ENCODE results near the gene SHROOM2. TPM values are rescaled to one million over a fixed set of nuclear protein-coding genes. Genes with fewer than 3 reads are reported as not detected.

SHROOM2 gene
- total and polyA plus RNA-seq, 2 donors (not counting 1 experiment from before 2014, with no cell fraction given): under 0.01 to 6.3 TPM

DNA sequence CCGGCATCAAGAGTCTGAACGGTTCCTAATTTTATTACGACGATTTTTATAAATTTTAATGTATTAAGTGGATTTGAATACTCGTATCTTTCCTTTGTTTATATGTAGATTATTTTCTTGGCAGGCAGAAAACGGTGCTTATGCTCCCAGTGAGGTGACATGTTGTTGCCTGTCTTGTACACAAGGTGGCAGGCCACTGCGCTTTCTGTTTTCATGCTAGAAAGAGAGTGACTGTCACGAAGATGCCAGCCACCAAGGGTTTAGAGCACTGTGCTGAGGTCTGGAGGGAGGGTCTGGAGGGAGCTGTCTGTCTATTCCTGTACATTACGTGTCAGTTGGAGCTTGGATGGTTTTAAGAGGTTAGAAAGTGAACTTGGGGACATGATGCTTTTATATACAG, 87.7 kb downstream of the SHROOM2 start:
- Histone ChIP-seq H3K4me3 (replicated peaks in 1 of 4; ENCODE audit: control extremely low read depth in 1 of 4, insufficient read depth in 1 of 4, low read depth in 3 of 4, low read length in 4 of 4) (no peak overlapping the region), H3K4me2 (ENCODE audit: extremely low read depth, insufficient read depth, low read length) (no peak overlapping the region), H3K4me1 (ENCODE audit: control insufficient read depth, extremely low read depth, insufficient read depth, low read length) (no peaks in the 10 kb centered on the region), H3K36me3 (ENCODE audit: control insufficient read depth, insufficient read depth, low read length) (no peaks in the 10 kb centered on the region), H3K27me3 (ENCODE audit: control insufficient read depth, insufficient read depth, low read length) (no peaks in the 10 kb centered on the region), H3K27ac (ENCODE audit: insufficient read depth, low read length) (no peak overlapping the region), H3K79me2 (ENCODE audit: control insufficient read depth, insufficient read depth, low read length) (no peaks in the 10 kb centered on the region), H3K9me3 (ENCODE audit: control insufficient read depth, insufficient read depth, low read depth, low read length) (no peaks in the 10 kb centered on the region), H2AFZ (ENCODE audit: low read length) (no peak overlapping the region), H3K9ac (ENCODE audit: insufficient read depth, low read length) (no peak overlapping the region), H4K20me1 (ENCODE audit: control insufficient read depth, extremely low read depth, insufficient read depth, low read length) (no peaks in the 10 kb centered on the region)
- peak in 1 of 2 donors; percentile 47 for DNase-seq (ENCODE audit: low read depth in 2 of 2)
- TF ChIP-seq, protein P1, sequence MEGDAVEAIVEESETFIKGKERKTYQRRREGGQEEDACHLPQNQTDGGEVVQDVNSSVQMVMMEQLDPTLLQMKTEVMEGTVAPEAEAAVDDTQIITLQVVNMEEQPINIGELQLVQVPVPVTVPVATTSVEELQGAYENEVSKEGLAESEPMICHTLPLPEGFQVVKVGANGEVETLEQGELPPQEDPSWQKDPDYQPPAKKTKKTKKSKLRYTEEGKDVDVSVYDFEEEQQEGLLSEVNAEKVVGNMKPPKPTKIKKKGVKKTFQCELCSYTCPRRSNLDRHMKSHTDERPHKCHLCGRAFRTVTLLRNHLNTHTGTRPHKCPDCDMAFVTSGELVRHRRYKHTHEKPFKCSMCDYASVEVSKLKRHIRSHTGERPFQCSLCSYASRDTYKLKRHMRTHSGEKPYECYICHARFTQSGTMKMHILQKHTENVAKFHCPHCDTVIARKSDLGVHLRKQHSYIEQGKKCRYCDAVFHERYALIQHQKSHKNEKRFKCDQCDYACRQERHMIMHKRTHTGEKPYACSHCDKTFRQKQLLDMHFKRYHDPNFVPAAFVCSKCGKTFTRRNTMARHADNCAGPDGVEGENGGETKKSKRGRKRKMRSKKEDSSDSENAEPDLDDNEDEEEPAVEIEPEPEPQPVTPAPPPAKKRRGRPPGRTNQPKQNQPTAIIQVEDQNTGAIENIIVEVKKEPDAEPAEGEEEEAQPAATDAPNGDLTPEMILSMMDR (conservative IDR thresholded peaks at IDR 0.05 in 1 of 2, IDR thresholded peaks at IDR 0.05 in 1 of 2; ENCODE audit: low read depth in 1 of 2, low read length in 2 of 2): peak; percentile 43 to 58
- TF ChIP-seq EZH2 (IDR thresholded peaks at IDR 0.05; ENCODE audit: low read length, missing control alignments): no peak

DNA sequence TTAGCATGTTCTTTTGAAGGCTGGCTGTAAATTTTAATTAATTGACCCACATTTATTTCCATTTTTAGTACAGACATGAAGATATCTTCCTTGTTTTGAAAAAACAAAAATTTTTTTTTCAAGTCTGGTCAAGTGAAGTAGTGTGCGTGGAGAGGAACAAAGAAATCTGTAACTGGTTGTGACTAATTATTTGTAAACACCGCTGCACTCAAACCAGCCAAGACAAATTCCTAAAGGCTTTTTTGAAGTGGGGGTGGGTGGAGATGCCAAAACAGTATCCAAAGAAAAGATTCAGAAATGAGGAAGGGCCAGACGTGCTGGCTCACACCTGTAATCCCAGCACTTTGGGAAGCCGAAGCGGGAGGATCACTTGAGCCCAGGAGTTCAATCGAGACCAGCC, 88.3 kb downstream of the SHROOM2 start:
- Histone ChIP-seq H3K27ac (ENCODE audit: insufficient read depth, low read length) (no peak overlapping the region), H3K9me3 (ENCODE audit: control insufficient read depth, insufficient read depth, low read depth, low read length) (no peaks in the 10 kb centered on the region)
- peak in 1 of 2 donors; percentile 36 for DNase-seq (ENCODE audit: low read depth in 2 of 2)

DNA sequence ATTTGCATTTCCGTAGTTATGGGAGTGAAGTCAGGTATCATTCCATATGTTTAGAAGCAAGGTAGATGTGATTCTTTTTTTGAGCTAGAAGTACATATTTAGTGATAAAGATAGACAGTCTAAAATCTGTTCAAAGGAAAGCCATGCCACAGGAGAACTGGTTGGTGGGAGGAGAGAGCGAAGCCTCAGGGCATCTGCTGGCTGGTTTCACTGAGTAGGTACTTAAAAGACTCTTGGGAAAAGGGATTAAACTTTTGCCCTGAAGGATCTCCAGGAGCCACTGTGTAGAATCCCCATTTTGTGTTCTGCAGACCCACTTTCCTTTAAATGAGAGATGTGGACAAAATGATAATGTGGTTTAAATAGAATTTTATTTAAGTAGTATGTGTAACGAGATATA, 89.6 kb downstream of the SHROOM2 start:
- H3K27me3 ChIP-seq (ENCODE audit: control insufficient read depth, insufficient read depth, low read length): no peaks in the 10 kb centered on the region
- no peak overlapping the region for H3K4me3 ChIP-seq (replicated peaks in 1 of 4; ENCODE audit: control extremely low read depth in 1 of 4, insufficient read depth in 1 of 4, low read depth in 3 of 4, low read length in 4 of 4)
- no peaks in the 10 kb centered on the region for H3K9me3 ChIP-seq (ENCODE audit: control insufficient read depth, insufficient read depth, low read depth, low read length)
- H3K9ac ChIP-seq (ENCODE audit: insufficient read depth, low read length): no peak overlapping the region
- no peak overlapping the region for H3K4me2 ChIP-seq (ENCODE audit: extremely low read depth, insufficient read depth, low read length)
- H3K79me2 ChIP-seq (ENCODE audit: control insufficient read depth, insufficient read depth, low read length): no peaks in the 10 kb centered on the region
- H3K4me1 ChIP-seq (ENCODE audit: control insufficient read depth, extremely low read depth, insufficient read depth, low read length): no peaks in the 10 kb centered on the region
- no peaks in the 10 kb centered on the region for H3K36me3 ChIP-seq (ENCODE audit: control insufficient read depth, insufficient read depth, low read length)
- no peak overlapping the region for H3K27ac ChIP-seq (ENCODE audit: insufficient read depth, low read length)
- TF ChIP-seq, protein P1 (conservative IDR thresholded peaks at IDR 0.05 in 1 of 2, IDR thresholded peaks at IDR 0.05 in 1 of 2; ENCODE audit: low read depth in 1 of 2, low read length in 2 of 2): no peak
- no peak for TF ChIP-seq EZH2 (IDR thresholded peaks at IDR 0.05; ENCODE audit: low read length, missing control alignments)
- DNase-seq (ENCODE audit: low read depth in 2 of 2): no peak
- H4K20me1 ChIP-seq (ENCODE audit: control insufficient read depth, extremely low read depth, insufficient read depth, low read length): no peaks in the 10 kb centered on the region
- no peak overlapping the region for H2AFZ ChIP-seq (ENCODE audit: low read length)

More for the DNA sequence above, 88.3 kb downstream of the SHROOM2 start:
- no peaks in the 10 kb centered on the region for H3K36me3 ChIP-seq (ENCODE audit: control insufficient read depth, insufficient read depth, low read length)
- no peaks in the 10 kb centered on the region for H3K27me3 ChIP-seq (ENCODE audit: control insufficient read depth, insufficient read depth, low read length)
- H3K4me1 ChIP-seq (ENCODE audit: control insufficient read depth, extremely low read depth, insufficient read depth, low read length): no peaks in the 10 kb centered on the region
- no peak overlapping the region for H3K9ac ChIP-seq (ENCODE audit: insufficient read depth, low read length)
- TF ChIP-seq, protein P1 (conservative IDR thresholded peaks at IDR 0.05 in 1 of 2, IDR thresholded peaks at IDR 0.05 in 1 of 2; ENCODE audit: low read depth in 1 of 2, low read length in 2 of 2): no peak
- TF ChIP-seq EZH2 (IDR thresholded peaks at IDR 0.05; ENCODE audit: low read length, missing control alignments): no peak
- H3K4me3 ChIP-seq (replicated peaks in 1 of 4; ENCODE audit: control extremely low read depth in 1 of 4, insufficient read depth in 1 of 4, low read depth in 3 of 4, low read length in 4 of 4): no peak overlapping the region
- no peaks in the 10 kb centered on the region for H3K79me2 ChIP-seq (ENCODE audit: control insufficient read depth, insufficient read depth, low read length)
- H3K4me2 ChIP-seq (ENCODE audit: extremely low read depth, insufficient read depth, low read length): no peak overlapping the region
- no peak overlapping the region for H2AFZ ChIP-seq (ENCODE audit: low read length)
- H4K20me1 ChIP-seq (ENCODE audit: control insufficient read depth, extremely low read depth, insufficient read depth, low read length): no peaks in the 10 kb centered on the region
